HepG2 (cell line): Measurements from ENCODE around the gene SBK2. TPM values are rescaled to one million over a fixed set of nuclear protein-coding genes. Genes with fewer than 3 reads are reported as not detected.
A peak's percentile ranks its signal among the peaks of the same experiment; 100 is the strongest.

Experiments
- HDAC2 ChIP-seq: sonication (generic); formaldehyde crosslinking; IDR thresholded peaks from 2 replicates; pipeline ENCODE4 v1.4.0; 2020; ENCODE audit warnings: missing genetic modification reagents
- HNF1A ChIP-seq, 2 experiments: sonication (generic) in 1 of 2; formaldehyde crosslinking in 1 of 2; IDR thresholded peaks; 2 replicates each; pipeline versions ENCODE4 v1.4.0 to v1.6.1; 2016 to 2020; ENCODE audit warnings: borderline replicate concordance in 1 of 2, low read depth in 1 of 2, mild to moderate bottlenecking in 1 of 2, missing genetic modification reagents in 1 of 2
- KLF11 ChIP-seq: IDR thresholded peaks from 2 replicates; pipeline ENCODE4 v1.6.1; 2016; ENCODE audit warnings: missing compliant biosample characterization
- MLX ChIP-seq: IDR thresholded peaks from 2 replicates; pipeline ENCODE4 v1.6.1; 2016
- MYNN ChIP-seq: sonication (generic); formaldehyde crosslinking; IDR thresholded peaks from 2 replicates; pipeline ENCODE4 v1.4.0; 2020; ENCODE audit warnings: mild to moderate bottlenecking, low read depth, missing genetic modification reagents
- NFYC ChIP-seq: IDR thresholded peaks from 2 replicates; pipeline ENCODE4 v1.6.1; 2016; ENCODE audit warnings: missing genetic modification reagents, missing compliant biosample characterization
- ONECUT2 ChIP-seq: sonication (generic); formaldehyde crosslinking; IDR thresholded peaks from 2 replicates; pipeline ENCODE4 v1.4.0; 2020; ENCODE audit warnings: missing genetic modification reagents
- TCF12 ChIP-seq, 2 experiments: fragments of 450-650 bp in 1 of 2; sonication (generic) in 1 of 2; formaldehyde crosslinking in 1 of 2; IDR thresholded peaks; 2 replicates each; pipeline versions ENCODE4 v1.6.1 to v1.8.0; 2017 to 2022; ENCODE audit warnings: antibody characterized with exemption in 1 of 2, mild to moderate bottlenecking in 1 of 2, missing genetic modification reagents in 1 of 2, moderate library complexity in 1 of 2
- TFE3 ChIP-seq: IDR thresholded peaks from 2 replicates; pipeline ENCODE4 v1.6.1; 2016
- TMF1 ChIP-seq: sonication (generic); formaldehyde crosslinking; IDR thresholded peaks from 2 replicates; pipeline ENCODE4 v1.8.1; 2022; ENCODE audit warnings: low read depth, missing genetic modification reagents
- TSC22D2 ChIP-seq: sonication (generic); formaldehyde crosslinking; IDR thresholded peaks from 2 replicates; pipeline ENCODE4 v1.5.1; 2020; ENCODE audit warnings: missing genetic modification reagents, mild to moderate bottlenecking, borderline replicate concordance
- ZNF451 ChIP-seq: sonication (generic); formaldehyde crosslinking; IDR thresholded peaks from 2 replicates; pipeline ENCODE4 v1.5.0; 2020; ENCODE audit warnings: mild to moderate bottlenecking, missing genetic modification reagents
- ZNF639 ChIP-seq: conservative IDR thresholded peaks from 2 replicates; pipeline ENCODE4 v1.6.1; 2018; ENCODE audit warnings: missing genetic modification reagents
- polyA plus RNA-seq, 8 experiments: library from polyadenylated mRNA; depleted of rRNA in 3 of 8; stranded (reverse) in 7 of 8; unstranded in 1 of 8; fragments of >200 nt; fragmentation: Illumina TruSeq in 4 of 8; extraction: Trizol in 4 of 8; gene quantifications; 2 replicates each; pipeline versions ENCODE4 v1.2.1 to v1.2.3, GENCODE V29; 2011 to 2016; ENCODE audit warnings: low read depth in 4 of 8, missing spikeins in 1 of 8, mixed read lengths in 1 of 8; ENCODE audit not compliant: insufficient read depth in 1 of 8
- total RNA-seq, 5 experiments: library from RNA; depleted of rRNA; stranded (reverse); fragments of >200 nt; fragmentation: Illumina TruSeq; extraction: Trizol; gene quantifications; 2 replicates each; pipeline ENCODE4 v1.2.3, GENCODE V29; 2016; ENCODE audit warnings: low read depth in 1 of 5
- TF ChIP-seq, protein P1 (sequence below): sonication (generic); formaldehyde crosslinking; IDR thresholded peaks from 2 replicates; pipeline ENCODE4 v1.4.0; 2020; ENCODE audit warnings: mild to moderate bottlenecking, missing genetic modification reagents, borderline replicate concordance

SBK2 gene
- total and polyA plus RNA-seq, 2 of the 13 experiments (the other 11 are each of a cell fraction or from before 2014, with no cell fraction given) = 0.24 TPM; not detected in 1

DNA sequence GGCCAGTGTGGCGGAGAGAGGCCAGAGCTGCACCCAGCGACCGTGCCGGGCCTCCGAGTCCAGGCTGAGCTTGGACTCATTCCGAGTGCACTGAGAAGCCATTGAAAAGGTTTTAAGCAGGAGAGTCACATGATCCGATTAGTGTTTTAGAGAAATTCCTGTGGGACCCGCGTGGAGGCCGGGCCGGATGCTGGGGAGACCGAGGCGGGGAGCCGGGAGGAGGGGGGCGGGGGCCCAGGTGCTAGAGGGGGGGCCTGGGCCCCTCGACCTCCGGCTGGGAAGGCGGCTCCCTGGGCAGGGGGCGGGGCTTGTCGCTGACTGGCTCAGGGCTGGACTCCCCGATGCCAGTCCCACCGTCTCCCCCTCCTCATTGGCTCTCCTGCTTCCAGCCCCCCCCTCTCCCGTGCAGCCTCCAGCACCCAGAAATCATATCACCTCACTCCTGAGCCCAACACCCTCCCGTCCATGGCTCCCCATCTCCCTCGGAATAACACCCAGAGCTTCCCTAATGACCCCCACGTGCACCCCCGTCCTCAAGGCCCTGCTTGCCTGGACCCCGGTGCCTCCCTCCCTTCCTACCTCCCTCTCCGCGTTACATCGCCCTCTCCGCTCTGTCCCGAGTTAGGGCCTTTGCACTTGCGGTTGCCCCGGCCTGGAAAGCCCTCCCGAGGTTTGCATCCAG is 48.9 kb upstream of the SBK2 start (continued):
- TF ChIP-seq HNF1A (IDR thresholded peaks at IDR 0.05; ENCODE audit: low read depth) = no peak
- TF ChIP-seq HNF1A (CRISPR knock-in tag; IDR thresholded peaks at IDR 0.05; ENCODE audit: borderline replicate concordance) = no peak
- no peak for TF ChIP-seq ONECUT2
- TF ChIP-seq, protein P1, sequence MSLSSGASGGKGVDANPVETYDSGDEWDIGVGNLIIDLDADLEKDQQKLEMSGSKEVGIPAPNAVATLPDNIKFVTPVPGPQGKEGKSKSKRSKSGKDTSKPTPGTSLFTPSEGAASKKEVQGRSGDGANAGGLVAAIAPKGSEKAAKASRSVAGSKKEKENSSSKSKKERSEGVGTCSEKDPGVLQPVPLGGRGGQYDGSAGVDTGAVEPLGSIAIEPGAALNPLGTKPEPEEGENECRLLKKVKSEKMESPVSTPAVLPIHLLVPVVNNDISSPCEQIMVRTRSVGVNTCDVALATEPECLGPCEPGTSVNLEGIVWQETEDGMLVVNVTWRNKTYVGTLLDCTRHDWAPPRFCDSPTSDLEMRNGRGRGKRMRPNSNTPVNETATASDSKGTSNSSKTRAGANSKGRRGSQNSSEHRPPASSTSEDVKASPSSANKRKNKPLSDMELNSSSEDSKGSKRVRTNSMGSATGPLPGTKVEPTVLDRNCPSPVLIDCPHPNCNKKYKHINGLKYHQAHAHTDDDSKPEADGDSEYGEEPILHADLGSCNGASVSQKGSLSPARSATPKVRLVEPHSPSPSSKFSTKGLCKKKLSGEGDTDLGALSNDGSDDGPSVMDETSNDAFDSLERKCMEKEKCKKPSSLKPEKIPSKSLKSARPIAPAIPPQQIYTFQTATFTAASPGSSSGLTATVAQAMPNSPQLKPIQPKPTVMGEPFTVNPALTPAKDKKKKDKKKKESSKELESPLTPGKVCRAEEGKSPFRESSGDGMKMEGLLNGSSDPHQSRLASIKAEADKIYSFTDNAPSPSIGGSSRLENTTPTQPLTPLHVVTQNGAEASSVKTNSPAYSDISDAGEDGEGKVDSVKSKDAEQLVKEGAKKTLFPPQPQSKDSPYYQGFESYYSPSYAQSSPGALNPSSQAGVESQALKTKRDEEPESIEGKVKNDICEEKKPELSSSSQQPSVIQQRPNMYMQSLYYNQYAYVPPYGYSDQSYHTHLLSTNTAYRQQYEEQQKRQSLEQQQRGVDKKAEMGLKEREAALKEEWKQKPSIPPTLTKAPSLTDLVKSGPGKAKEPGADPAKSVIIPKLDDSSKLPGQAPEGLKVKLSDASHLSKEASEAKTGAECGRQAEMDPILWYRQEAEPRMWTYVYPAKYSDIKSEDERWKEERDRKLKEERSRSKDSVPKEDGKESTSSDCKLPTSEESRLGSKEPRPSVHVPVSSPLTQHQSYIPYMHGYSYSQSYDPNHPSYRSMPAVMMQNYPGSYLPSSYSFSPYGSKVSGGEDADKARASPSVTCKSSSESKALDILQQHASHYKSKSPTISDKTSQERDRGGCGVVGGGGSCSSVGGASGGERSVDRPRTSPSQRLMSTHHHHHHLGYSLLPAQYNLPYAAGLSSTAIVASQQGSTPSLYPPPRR (CRISPR knock-in tag) = no peak
- TF ChIP-seq TCF12 (IDR thresholded peaks at IDR 0.05) = no peak
- no peak for TF ChIP-seq TCF12 (CRISPR knock-in tag; IDR thresholded peaks at IDR 0.05)
- TF ChIP-seq TMF1 = no peak
- TF ChIP-seq MYNN (CRISPR knock-in tag) = no peak
- peak; percentile 81 for TF ChIP-seq NFYC (CRISPR knock-in tag)
- TF ChIP-seq TFE3 = peak; percentile 14; the same call in 1 of the 2 replicates
- TF ChIP-seq MLX (CRISPR knock-in tag) = no peak
- no peak for TF ChIP-seq TSC22D2 (CRISPR knock-in tag)
- TF ChIP-seq HDAC2 (CRISPR knock-in tag) = no peak
- TF ChIP-seq KLF11 (CRISPR knock-in tag) = no peak
- TF ChIP-seq ZNF639 (CRISPR knock-in tag) = no peak
- TF ChIP-seq ZNF451 = no peak
